Stimulated activated memory B cell treated with anti-CD40 and anti-IgM and Interleukin-4, amounts not matched to agents 10 μg/mL and 1 μg/mL and 100 μg/mL, for 72 hours (primary cell): ENCODE results near the gene GSC.
"Not testable (repeated sequence)": the region's sequence is repeated elsewhere in the genome, so short reads cannot be mapped to it uniquely, and the experiment has no call there.

Experiments
- ATAC-seq: fragments of 150-1000 bp; cut with Tn5 transposase; 2 replicates; pipeline ENCODE4 v1.10.0; 2021
- H3K27ac Mint-ChIP-seq: one replicate; pipeline ENCODE4 v1.8.0; 2022; ENCODE audit warnings: mild to moderate bottlenecking, mixed read lengths
- H3K27me3 Mint-ChIP-seq: one replicate; pipeline ENCODE4 v1.8.0; 2022; ENCODE audit warnings: mixed read lengths
- H3K36me3 Mint-ChIP-seq: one replicate; pipeline ENCODE4 v1.8.0; 2022; ENCODE audit warnings: mixed read lengths
- H3K4me1 Mint-ChIP-seq: one replicate; pipeline ENCODE4 v1.8.0; 2022; ENCODE audit warnings: mixed read lengths
- H3K4me3 Mint-ChIP-seq: one replicate; pipeline ENCODE4 v1.8.0; 2022; ENCODE audit warnings: mild to moderate bottlenecking, moderate library complexity, mixed read lengths
- H3K9me3 Mint-ChIP-seq: one replicate; pipeline ENCODE4 v1.8.0; 2022; ENCODE audit warnings: mixed read lengths

The GSC gene

GRCh38 chr14:94728950-94729349 lies 41.0 kb downstream of the GSC start:
- peaks cover 11% of the 10 kb centered on the region for H3K9me3 Mint-ChIP-seq

GRCh38 chr14:94728440-94728839 lies 41.5 kb downstream of the GSC start:
- H3K36me3 Mint-ChIP-seq, H3K4me3 Mint-ChIP-seq, H3K4me1 Mint-ChIP-seq, ATAC-seq, H3K27ac Mint-ChIP-seq, H3K9me3 Mint-ChIP-seq, H3K27me3 Mint-ChIP-seq: not testable (repeated sequence)

More at GRCh38 chr14:94728950-94729349, 41.0 kb downstream of the GSC start:
- Mint-ChIP-seq H3K27ac (no peak overlapping the region), H3K27me3 (no peaks in the 10 kb centered on the region), H3K4me3 (no peak overlapping the region), H3K36me3 (no peaks in the 10 kb centered on the region), H3K4me1 (no peaks in the 10 kb centered on the region)
- ATAC-seq: no peak

- H3K4me1 Mint-ChIP-seq, H3K36me3 Mint-ChIP-seq, H3K4me3 Mint-ChIP-seq, H3K9me3 Mint-ChIP-seq, ATAC-seq, H3K27me3 Mint-ChIP-seq, H3K27ac Mint-ChIP-seq: not testable (repeated sequence)
Measured at GRCh38 chr14:94726649-94727048, 43.3 kb downstream of the GSC start.

GRCh38 chr14:94724993-94725392 lies 44.9 kb downstream of the GSC start:
- H3K4me1 Mint-ChIP-seq: no peaks in the 10 kb centered on the region
- H3K27me3 Mint-ChIP-seq: no peaks in the 10 kb centered on the region
- no peaks in the 10 kb centered on the region for H3K9me3 Mint-ChIP-seq
- no peak overlapping the region for H3K4me3 Mint-ChIP-seq
- ATAC-seq: no peak
- no peaks in the 10 kb centered on the region for H3K36me3 Mint-ChIP-seq
- H3K27ac Mint-ChIP-seq: no peak overlapping the region

- H3K4me3 Mint-ChIP-seq: no peak overlapping the region
- no peaks in the 10 kb centered on the region for H3K9me3 Mint-ChIP-seq
- no peaks in the 10 kb centered on the region for H3K36me3 Mint-ChIP-seq
- no peaks in the 10 kb centered on the region for H3K27me3 Mint-ChIP-seq
- no peak overlapping the region for H3K27ac Mint-ChIP-seq
- no peaks in the 10 kb centered on the region for H3K4me1 Mint-ChIP-seq
- ATAC-seq: no peak
Measured at GRCh38 chr14:94722397-94722796, 47.5 kb downstream of the GSC start.
